Activated B cell treated with CpG ODN at 0.5 μM for 24 hours (primary cell): ENCODE measurements around the gene ACE. TPM values are rescaled to one million over a fixed set of nuclear protein-coding genes. Genes with fewer than 3 reads are reported as not detected.

ENCODE experiments used
- ATAC-seq: fragments of 200-7000 bp; cut with Tn5 transposase; one replicate; pipeline ENCODE4 v1.10.0; 2021; ENCODE audit warnings: low read depth, mild to moderate bottlenecking, moderate library complexity
- CTCF ChIA-PET: fragments of 350-600 bp; sonication (Branson Sonifier 250); formaldehyde crosslinking; loops from one replicate; lab custom pipeline; 2021; ENCODE audit warnings: antibody characterized with exemption; lab: Charles Lee
- POLR2A ChIA-PET: fragments of 350-600 bp; sonication (Branson Sonifier 250); formaldehyde crosslinking; loops from one replicate; lab custom pipeline; 2021; ENCODE audit warnings: antibody characterized with exemption; lab: Charles Lee
- DNase-seq: peaks from one replicate; pipeline ENCODE4 v3.0.0; 2022
- H3K27ac Mint-ChIP-seq: one replicate; pipeline ENCODE4 v1.8.0; 2020; ENCODE audit warnings: mixed read lengths
- H3K27me3 Mint-ChIP-seq: one replicate; pipeline ENCODE4 v1.8.0; 2021; ENCODE audit warnings: mixed read lengths
- H3K36me3 Mint-ChIP-seq: one replicate; pipeline ENCODE4 v1.8.0; 2021; ENCODE audit warnings: low read depth, mixed read lengths
- H3K4me1 Mint-ChIP-seq: one replicate; pipeline ENCODE4 v1.8.0; 2021; ENCODE audit warnings: mixed read lengths
- H3K4me3 Mint-ChIP-seq: one replicate; pipeline ENCODE4 v1.8.0; 2020; ENCODE audit warnings: mild to moderate bottlenecking, mixed read lengths
- H3K9me3 Mint-ChIP-seq: one replicate; pipeline ENCODE4 v1.8.0; 2020; ENCODE audit warnings: mixed read lengths
- CTCF ChIP-seq: fragments of 200-600 bp; IDR thresholded peaks from one replicate; pipeline ENCODE4 v1.8.0; 2022; ENCODE audit warnings: antibody characterized with exemption, mild to moderate bottlenecking
- intact Hi-C: fragments of 100-400 bp; cut with micrococcal nuclease; formaldehyde crosslinking; loops from one replicate; pipeline ENCODE4 v1.15.1; 2024
- total RNA-seq: library from RNA; stranded (reverse); gene quantifications from 2 replicates; pipeline ENCODE4 v1.2.3, GENCODE V29; 2022

Gene ACE
- total RNA-seq, 1 donor from 2014 or later: 3.2 TPM

DNA sequence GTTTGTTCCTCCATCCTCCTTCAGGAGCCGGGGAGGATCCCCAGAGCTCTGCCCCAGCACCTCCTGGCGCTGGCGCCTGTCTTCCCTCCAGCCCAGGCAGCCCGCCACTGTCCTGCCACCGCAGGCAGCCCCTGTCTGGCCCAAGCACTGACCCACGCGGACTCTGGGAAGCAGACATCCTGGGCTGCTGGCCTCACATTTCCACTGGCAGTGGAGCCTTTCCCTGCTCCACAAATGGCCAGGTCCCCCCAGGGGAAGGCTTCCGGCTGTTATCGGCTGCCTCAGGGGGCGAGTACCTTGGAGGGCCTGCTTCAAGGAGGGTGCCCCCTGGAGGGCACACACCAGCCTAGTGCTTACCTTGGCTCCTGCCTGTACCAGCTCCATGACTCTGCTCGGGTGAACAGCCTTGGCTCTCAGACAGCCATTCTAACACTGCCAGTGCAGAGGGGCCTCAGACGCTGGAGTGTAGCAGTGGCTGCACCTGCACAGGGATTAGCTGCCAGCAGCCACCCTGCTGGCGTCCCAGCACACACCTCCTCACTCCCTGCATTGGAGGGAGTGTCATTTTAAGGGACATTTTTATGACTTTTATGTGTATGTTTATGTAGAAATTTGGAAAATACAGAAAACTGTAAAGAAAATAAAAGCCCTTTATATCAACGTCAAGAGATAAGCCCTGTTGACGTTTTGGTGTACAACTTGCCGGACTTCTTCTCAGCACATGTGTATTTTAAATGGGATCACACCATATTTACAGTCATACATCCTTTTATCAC, 21.0 kb downstream of the ACE start:
- H3K36me3 Mint-ChIP-seq: no peaks in the 10 kb centered on the region
- H3K9me3 Mint-ChIP-seq: no peaks in the 10 kb centered on the region
- H3K4me3 Mint-ChIP-seq: no peak overlapping the region
- H3K27me3 Mint-ChIP-seq: peaks cover 14% of the 10 kb centered on the region
- H3K4me1 Mint-ChIP-seq: peaks cover under 1% of the 10 kb centered on the region
- H3K27ac Mint-ChIP-seq: no peak overlapping the region
- TF ChIP-seq CTCF: no peak
- DNase-seq: no peak
- intact Hi-C loops: no loop called here
- POLR2A ChIA-PET: no interaction called here
- CTCF ChIA-PET: no interaction called here
- peak; percentile 28 for ATAC-seq

- ChIA-PET CTCF (no interaction called here), POLR2A (no interaction called here)
- H3K36me3 Mint-ChIP-seq: no peaks in the 10 kb centered on the region
- peaks cover 17% of the 10 kb centered on the region for H3K27me3 Mint-ChIP-seq
- H3K9me3 Mint-ChIP-seq: no peaks in the 10 kb centered on the region
- ATAC-seq: no peak
- no peak overlapping the region for H3K4me3 Mint-ChIP-seq
- peaks cover 3% of the 10 kb centered on the region for H3K4me1 Mint-ChIP-seq
- H3K27ac Mint-ChIP-seq: no peak overlapping the region
- no peak for TF ChIP-seq CTCF
- no peak for DNase-seq
- intact Hi-C loops: no loop called here
These were observed 21.9 kb downstream of the ACE start for GRCh38 chr17:63498626-63499195.

- peaks cover 6% of the 10 kb centered on the region for H3K9me3 Mint-ChIP-seq
- ATAC-seq: no peak
- no peak for DNase-seq
- peaks cover 3% of the 10 kb centered on the region for H3K4me1 Mint-ChIP-seq
- intact Hi-C loops: no loop called here
- H3K36me3 Mint-ChIP-seq: no peaks in the 10 kb centered on the region
- H3K27me3 Mint-ChIP-seq: peaks cover 27% of the 10 kb centered on the region
- no peak overlapping the region for H3K27ac Mint-ChIP-seq
- ChIA-PET POLR2A (no interaction called here), CTCF (no interaction called here)
- TF ChIP-seq CTCF: no peak
- no peak overlapping the region for H3K4me3 Mint-ChIP-seq
These were observed 23.9 kb downstream of the ACE start for GRCh38 chr17:63500543-63501390.

GRCh38 chr17:63503341-63503705, 26.5 kb downstream of the ACE start:
- Mint-ChIP-seq H3K9me3 (peaks cover 7% of the 10 kb centered on the region), H3K27ac (no peak overlapping the region), H3K27me3 (peaks cover 31% of the 10 kb centered on the region), H3K36me3 (no peaks in the 10 kb centered on the region), H3K4me3 (no peak overlapping the region), H3K4me1 (peaks cover 3% of the 10 kb centered on the region)
- ATAC-seq (no peak), DNase-seq (no peak)
- ChIA-PET POLR2A (no interaction called here), CTCF (no interaction called here)
- intact Hi-C loops: no loop called here
- TF ChIP-seq CTCF: no peak

DNA sequence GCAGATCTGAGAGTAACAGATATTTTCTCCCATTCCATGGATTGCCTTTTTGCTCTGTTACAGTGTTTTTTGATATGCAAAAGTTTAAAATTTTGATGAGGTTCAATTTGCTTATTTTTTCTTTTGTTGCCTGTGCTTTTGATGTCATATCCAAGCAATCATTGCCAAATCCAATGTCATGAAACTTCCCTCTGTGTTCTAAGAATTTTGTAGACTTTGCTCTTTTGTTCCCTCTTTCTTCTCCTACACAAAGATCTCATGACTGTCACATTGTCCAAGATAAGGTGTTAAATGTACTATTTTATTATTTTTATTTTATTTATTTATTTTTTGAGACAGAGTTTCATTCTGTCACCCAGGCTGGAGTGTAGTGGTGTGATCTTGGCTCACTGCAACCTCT, 27.4 kb downstream of the ACE start:
- Mint-ChIP-seq H3K36me3 (no peaks in the 10 kb centered on the region), H3K9me3 (peaks cover 7% of the 10 kb centered on the region), H3K4me3 (no peak overlapping the region), H3K27me3 (peaks cover 31% of the 10 kb centered on the region), H3K27ac (no peak overlapping the region), H3K4me1 (peaks cover 3% of the 10 kb centered on the region)
- intact Hi-C loops: no loop called here
- no peak for ATAC-seq
- ChIA-PET CTCF (no interaction called here), POLR2A (no interaction called here)
- no peak for DNase-seq
- TF ChIP-seq CTCF: no peak
